Measurements from ENCODE around the gene EPHA3. TPM values are rescaled to one million over a fixed set of nuclear protein-coding genes. Genes with fewer than 3 reads are reported as not detected.

The EPHA3 gene
- total and polyA plus RNA-seq, 2 donors (not counting 3 experiments of a cell fraction or from before 2014, with no cell fraction given), result not detected

- H3K4me3 ChIP-seq (replicated peaks in 1 of 3; ENCODE audit: insufficient read depth in 1 of 3, low read depth in 1 of 3, low read length in 3 of 3), result no peak overlapping the region
- no peaks in the 10 kb centered on the region for H3K79me2 ChIP-seq (ENCODE audit: control insufficient read depth, insufficient read depth, low read length)
- CTCF ChIA-PET, result no interaction called here
- dilution Hi-C loops (cut with MboI; ENCODE audit: extremely low pct_ligation_motif_present, low sequenced_read_pairs) (no loop called here), intact Hi-C loops (cut with micrococcal nuclease) (no loop called here)
- peaks cover 5% of the 10 kb centered on the region for H3K9me3 ChIP-seq (replicated peaks; ENCODE audit: control insufficient read depth, insufficient read depth, low read length)
- BruUV-seq (replicated peaks), result no TSS peak
- no peaks in the 10 kb centered on the region for H3K4me1 ChIP-seq (ENCODE audit: control insufficient read depth, extremely low read depth, insufficient read depth, low read length)
- no peak overlapping the region for H3K9ac ChIP-seq (replicated peaks; ENCODE audit: extremely low read depth, insufficient read depth, low read length)
- no peaks in the 10 kb centered on the region for H3K9me1 ChIP-seq (replicated peaks; ENCODE audit: control insufficient read depth, extremely low read depth, insufficient read depth, low read length)
- FAIRE-seq (no peak), DNase-seq (ENCODE audit: low read depth, low spot score) (no peak)
- H3K4me2 ChIP-seq (ENCODE audit: insufficient read depth, low read length), result no peak overlapping the region
- H3K27ac ChIP-seq (ENCODE audit: insufficient read depth, low read depth, low read length), result no peak overlapping the region
- H3K36me3 ChIP-seq (ENCODE audit: control insufficient read depth in 2 of 2, extremely low read depth in 1 of 2, insufficient read depth in 2 of 2, low read length in 2 of 2), result no peaks in the 10 kb centered on the region
- TF ChIP-seq FOS (IDR thresholded peaks at IDR 0.05; ENCODE audit: borderline replicate concordance, insufficient read depth, low read length) (no peak), GATA2 (IDR thresholded peaks at IDR 0.05; ENCODE audit: insufficient read depth, insufficient read length, low read depth, low read length) (no peak), EZH2 (IDR thresholded peaks at IDR 0.05; ENCODE audit: borderline replicate concordance, low read depth, low read length, severe bottlenecking) (no peak), POLR2A (IDR thresholded peaks at IDR 0.05; ENCODE audit: low read depth, low read length) (no peak), POLR2AphosphoS5 (IDR thresholded peaks at IDR 0.05; ENCODE audit: insufficient read depth, low read depth, low read length) (no peak), MAX (IDR thresholded peaks at IDR 0.05; ENCODE audit: insufficient read depth, insufficient read length) (no peak), MYC (IDR thresholded peaks at IDR 0.05; ENCODE audit: low read depth, low read length) (no peak), CTCF (IDR thresholded peaks at IDR 0.05; ENCODE audit: extremely low read depth in 1 of 2, insufficient read depth in 1 of 2, low read depth in 1 of 2, low read length in 2 of 2) (no peak), JUN (IDR thresholded peaks at IDR 0.05; ENCODE audit: borderline replicate concordance, insufficient read depth, insufficient read length, low read depth) (no peak)
- H4K20me1 ChIP-seq (replicated peaks; ENCODE audit: control insufficient read depth, extremely low read depth, insufficient read depth, low read length), result no peaks in the 10 kb centered on the region
- POLR2A ChIA-PET, result no interaction called here
- H3K27me3 ChIP-seq (ENCODE audit: control insufficient read depth in 2 of 2, insufficient read depth in 2 of 2, low read length in 2 of 2), result no peaks in the 10 kb centered on the region
- H2AFZ ChIP-seq (ENCODE audit: low read depth, low read length), result no peak overlapping the region
Measured at GRCh38 chr3:89455240-89455639, 347.8 kb downstream of the EPHA3 start.
